ENCODE measurements around the gene MARCHF3.
"Not testable (repeated sequence)": the region's sequence is repeated elsewhere in the genome, so short reads cannot be mapped to it uniquely, and the experiment has no call there.

The MARCHF3 gene, protein sequence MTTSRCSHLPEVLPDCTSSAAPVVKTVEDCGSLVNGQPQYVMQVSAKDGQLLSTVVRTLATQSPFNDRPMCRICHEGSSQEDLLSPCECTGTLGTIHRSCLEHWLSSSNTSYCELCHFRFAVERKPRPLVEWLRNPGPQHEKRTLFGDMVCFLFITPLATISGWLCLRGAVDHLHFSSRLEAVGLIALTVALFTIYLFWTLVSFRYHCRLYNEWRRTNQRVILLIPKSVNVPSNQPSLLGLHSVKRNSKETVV

DNA sequence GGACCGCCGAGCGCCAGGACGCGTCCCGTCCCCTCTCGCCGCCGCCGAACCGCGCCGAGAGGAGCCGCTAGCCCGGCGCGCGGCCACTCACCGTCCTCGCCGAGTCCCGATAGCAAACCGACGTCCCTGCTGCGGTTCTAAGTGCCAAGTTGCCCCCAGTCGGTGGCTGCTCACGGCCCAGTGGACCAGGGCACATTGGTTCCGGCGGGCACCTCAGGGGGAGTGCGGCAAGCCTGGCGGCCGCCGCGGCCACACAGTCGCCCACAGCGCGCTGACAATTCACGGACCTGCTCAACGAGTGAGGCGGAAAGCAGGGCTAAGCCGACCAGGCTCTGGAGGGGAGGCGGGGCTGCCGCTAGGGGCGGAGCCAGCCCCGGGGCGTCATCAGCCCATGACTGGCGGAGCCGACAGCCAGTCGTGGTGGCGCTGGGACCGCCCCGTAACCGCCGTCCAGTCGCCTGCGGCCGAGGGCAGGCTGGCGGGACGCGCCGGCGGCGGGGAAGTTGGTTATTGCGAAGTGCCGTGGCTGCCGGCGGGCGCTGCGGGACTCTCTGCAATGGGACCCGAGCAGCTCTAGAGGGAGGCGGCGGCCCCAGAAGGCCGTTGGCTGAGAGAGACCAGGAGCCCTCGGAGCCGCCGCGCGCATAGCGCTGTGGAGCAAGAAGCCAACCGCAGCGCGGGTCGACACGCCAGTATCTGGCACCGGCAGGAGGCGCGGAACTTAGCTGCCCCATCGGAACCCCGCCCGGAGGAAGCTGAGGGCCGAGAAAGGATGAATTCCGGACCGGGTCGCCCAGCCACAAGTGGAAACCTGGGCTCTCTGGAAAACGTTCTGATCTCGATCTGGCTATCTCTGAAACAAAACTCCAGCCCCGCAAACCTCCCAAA, at the start of gene MARCHF3:
Gene MARCHF3, minus strand, starts transcription at position 300 of the 888 bp plus-strand sequence. CDS start 112,387 bp downstream, outside the sequence.
- DNase-seq (ENCODE audit: low spot score) = peak; percentile 98

DNA sequence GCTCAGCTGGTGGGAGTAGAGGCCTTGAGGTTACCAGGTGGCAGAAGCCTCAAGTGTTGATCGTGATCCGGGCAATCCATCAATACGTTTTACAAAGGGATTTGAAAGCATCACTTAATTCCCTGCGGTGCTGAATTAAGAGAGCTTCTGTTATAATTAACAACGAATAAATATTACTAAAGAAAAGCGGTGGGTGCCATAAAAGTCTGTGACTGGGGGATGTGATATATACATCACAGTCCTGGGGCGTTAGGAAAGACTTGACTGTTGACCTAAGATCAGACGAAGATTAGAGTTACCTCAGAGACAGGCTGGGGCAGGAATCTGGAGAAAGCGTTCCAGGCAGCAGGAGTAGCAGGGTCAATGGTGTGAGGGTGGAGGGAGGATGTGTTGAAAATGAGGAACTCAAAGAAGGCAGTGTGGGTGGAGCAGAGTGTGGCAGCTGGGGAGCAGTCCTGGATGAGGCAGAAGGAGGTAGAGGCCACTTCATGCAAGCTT, 49.7 kb upstream of the MARCHF3 start:
- no peak for DNase-seq (ENCODE audit: low spot score)

DNA sequence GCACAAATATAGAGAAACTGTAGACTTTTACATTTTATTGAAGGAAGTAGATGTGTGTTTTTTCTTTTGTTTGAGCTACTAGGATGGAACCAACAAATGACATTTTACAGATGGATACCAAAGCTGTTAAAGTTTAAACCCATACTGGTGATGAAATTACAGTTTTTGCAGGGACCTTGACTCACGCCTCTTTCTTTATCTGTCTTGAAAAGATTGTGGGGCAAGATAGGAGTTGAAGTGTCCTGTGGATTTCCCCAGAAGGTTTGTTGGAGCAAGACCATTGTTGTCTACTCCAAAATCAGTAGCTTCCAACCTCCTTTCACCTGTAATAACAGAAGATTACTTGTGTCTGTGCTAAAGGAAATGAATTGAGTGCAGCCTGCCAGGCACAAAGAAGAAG, 47.0 kb upstream of the MARCHF3 start:
- DNase-seq (ENCODE audit: low spot score) = no peak

DNA sequence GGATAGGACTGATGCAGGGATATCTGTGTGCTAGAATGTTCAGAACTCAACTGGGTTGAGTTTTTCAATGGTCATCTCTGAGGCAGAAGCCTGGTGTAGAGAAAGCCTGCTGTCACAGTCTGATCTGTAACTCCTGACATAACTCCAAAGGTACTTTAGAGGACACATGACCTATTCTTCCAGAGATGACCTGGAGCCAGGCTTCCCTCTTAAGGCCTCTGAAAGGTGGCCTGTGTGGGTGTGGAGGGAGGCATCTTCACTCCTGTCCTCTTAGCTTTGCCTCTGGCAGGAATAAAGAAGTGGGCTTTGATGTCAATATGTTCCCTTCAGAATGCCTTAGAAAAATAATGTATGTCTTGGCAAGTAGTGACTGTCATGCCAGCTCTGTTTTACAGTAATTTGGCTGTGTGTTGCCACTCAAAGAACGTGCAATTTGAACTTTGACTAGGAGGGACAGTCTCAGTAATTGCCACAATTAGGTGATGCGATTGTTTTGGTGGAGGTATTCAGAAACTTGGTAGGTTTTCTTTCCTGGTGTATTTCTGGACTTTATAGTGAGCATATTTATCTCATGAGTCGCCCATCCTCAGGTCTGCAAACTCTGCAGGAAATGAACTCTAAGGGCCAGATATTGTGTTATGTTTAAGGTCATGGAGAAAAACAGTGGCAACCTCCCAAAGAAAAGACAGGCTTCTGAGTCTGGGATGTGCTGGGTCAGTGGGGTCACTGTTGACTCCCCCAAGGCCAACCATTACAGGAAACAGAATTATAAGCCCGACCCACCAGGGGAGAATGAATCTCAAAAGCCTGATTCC, 46.2 kb upstream of the MARCHF3 start:
- no peak for DNase-seq (ENCODE audit: low spot score)

DNA sequence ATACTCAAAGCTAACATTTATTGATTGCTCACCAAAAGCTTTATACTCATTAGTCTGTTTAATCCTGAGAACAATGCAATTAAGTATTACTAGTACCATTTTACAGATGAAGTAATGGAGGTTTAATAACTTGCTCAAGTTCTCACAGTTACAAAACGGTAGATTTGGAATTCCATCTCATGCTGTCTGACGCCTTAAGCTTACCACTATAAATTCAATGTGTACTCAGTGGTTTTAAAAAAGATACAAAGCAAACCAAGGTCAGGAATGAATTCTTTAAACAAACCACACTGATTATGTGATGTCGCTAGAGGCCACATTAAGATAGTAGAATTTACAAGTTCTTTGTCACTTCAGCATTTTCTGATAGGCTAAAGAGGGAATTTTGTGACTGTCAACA, 44.1 kb upstream of the MARCHF3 start:
- DNase-seq (ENCODE audit: low spot score) = no peak

DNA sequence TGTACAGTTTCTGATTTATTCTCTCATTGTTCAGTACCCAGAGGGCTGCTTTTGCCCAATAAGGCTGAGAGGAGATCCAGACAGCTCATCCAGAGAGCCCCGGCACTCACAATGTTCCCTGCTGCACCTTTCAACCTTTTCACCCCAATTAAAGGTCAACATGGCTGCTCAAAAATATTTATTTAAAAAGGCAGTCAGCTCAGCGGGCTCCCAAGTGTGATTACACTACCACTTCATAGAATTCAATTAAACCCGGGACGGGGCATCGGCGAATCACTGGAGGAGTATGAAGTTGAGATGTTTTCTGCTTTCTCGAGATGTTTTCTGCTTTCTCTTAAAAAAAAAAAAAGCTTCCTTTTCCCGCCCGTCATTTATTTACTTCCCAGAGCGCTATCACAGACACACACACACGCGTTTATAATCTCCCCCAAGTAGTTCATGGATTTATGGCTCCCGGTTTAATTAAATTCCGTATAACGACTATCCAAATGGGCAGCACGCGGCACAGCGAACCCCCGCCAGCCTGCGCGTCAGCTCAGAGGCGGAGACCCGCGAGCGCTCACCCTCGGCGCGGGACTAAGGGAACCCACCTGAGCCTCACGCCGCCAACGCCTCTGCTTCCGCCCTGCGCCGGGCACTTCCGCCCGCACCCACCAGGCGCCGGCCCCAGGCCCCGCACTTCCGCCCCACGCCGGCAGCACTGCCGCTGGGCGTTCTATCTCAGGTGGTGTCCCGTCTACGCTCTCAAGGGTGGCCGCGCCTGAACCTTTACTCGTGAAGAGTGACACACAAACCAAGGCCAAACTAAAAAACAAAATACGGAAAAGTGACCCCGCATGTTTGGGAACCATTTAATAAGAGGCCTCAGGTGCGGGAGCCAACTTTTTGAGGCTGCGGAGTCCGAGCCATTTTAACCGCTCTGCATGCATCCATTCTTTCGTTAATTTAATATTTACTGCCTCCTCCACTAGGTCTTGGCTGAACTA, 42.8 kb upstream of the MARCHF3 start, which contains the start of gene C5orf63:
Gene C5orf63, minus strand, starts transcription at position 642 of the 986 bp plus-strand sequence. CDS start 14,507 bp downstream, outside the sequence.
- peak; percentile 43 for DNase-seq (ENCODE audit: low spot score)

DNA sequence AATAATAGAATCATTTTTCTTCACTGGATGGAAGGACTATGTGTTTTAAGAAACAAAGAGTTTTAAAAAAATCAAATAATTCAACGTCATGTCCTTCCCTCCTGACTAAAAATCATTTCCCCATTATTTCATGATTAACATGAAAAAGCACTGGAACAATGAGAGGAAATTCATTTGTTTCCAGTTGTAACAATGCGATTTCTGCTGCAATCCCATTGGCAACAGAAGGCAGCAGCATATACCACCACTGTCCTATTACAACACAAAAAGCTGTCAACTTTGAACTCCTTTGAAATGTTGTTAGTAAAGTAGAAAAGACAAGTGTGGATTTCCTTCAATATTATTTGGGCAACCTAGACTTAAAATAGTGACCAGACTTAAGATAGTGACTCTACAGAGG, 39.9 kb upstream of the MARCHF3 start:
- DNase-seq (ENCODE audit: low spot score) = no peak

DNA sequence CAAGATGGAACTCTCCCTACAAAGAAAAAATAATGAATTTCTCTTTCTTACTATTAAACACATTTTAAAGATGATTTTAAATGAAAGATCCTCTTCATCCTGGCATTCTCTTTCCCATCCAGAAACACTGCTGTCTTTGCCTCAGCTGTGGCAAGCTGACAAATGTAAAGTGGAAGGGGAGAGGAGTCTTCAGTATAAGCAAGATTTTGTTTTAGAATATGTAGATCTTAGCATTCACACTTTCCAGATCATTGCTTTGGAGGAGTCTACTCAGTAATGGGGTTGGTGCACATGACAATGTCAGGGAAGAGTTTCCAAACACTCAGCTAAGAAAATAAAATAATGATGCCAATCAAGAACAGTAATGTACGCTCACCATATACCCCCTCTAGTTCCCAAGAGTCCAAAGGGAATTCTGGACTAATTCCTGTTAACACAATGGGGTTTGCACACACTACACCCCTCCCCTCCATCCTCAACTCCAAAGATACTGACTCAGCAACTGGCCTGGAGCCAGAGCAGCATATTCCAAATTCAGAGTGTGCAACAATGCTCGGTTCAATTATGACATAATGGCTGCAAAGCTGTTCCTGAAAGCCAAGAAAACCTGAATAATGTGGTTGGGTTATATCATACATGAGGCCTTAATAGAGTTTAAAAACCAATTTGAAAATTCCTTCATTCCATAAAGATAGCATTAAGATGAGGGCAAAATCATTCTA, 38.3 kb upstream of the MARCHF3 start:
- no peak for DNase-seq (ENCODE audit: low spot score)

DNA sequence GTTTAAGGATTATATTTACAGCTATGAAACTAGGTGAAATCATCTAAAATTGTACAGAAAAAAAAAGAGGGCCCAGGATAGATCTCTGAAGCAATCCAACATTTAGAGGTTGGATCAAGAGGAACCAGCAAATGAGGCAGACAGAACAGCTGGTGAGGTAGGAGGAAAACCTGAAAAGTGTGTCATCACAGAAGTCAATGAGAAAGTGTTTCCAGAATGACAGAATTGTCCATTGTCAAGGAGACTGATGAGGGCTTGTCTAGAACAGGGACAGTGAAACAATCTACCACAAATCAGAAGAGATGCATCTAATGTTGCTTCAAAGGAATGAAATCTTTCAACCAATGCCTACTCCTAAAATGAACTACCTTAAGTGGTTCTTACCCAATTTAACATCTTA, 36.4 kb upstream of the MARCHF3 start:
- DNase-seq (ENCODE audit: low spot score) = no peak

DNA sequence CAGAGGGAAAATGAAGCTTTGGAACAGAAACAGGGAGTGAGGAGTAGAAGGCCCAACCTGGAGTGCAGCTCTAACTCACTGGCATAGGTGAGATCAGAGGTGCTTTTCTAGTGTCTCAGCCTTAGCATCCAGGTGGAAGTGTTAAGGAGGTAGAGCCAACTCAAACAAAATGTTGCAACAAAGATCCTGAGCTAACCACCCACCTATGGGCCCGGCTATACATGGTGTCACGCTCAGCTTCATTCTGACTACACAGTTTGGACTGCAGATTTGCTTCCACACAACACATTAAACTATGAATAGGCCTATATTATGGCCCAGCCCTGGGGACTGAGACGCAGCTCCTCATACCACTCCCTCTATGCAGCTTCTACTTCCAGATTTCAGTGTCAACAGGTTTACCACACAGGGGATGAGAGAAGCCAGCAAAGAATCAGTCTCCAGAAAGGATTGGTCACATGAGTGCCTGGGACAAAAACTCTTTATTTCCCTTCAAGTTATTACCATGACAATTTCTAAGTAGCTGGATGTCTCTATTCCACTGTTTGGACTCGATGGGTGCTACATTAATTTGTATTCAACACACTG, 34.0 kb upstream of the MARCHF3 start:
- DNase-seq (ENCODE audit: low spot score) = no peak

DNA sequence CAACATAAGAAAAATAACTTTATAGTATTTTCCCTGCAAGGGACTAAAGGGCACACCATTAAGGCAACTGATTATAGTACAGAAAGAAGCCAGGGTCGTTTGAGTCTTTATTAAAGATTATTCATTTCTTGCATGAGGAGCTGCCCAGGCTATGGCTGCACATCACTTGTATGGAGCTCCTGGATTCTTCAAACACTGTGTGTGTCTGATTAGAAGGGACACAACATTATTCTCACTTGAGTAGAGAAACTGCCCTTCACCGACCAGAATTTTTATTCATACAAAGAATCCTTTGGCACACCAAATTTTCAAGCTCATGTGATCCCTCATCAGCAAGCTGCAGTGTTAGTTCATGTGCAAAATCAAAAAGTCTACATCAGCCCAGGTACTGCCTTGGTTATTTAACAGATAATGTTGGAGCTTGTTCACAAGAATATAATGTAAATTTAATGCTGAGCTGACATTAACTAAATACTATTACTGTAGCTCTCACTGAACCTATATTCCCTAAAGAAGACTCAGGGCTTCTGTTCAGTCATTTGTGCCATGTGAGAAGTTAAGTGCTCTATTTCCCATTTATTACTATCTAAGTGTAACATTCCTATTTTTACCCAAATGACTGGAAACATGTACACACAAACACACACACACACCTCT, 33.0 kb upstream of the MARCHF3 start:
- no peak for DNase-seq (ENCODE audit: low spot score)

DNA sequence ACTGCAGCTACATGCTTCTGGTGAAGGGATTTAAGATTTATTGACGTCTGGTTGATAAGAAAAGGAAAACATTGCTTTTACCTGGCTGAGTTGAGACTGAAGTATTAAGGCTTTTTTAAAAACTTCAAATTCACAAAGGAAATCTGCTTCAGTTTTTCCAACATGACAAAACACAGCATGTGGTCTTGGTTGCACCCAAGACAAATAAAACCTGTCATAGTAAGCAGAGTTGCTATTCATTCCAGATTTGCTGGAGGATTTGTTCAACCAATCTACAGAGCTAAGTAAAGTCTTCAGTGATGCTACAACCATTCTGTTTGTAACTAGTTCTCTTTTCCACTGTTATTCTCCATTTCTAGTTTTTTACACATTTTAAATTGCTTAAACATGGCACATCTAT, 31.6 kb upstream of the MARCHF3 start:
- no peak for DNase-seq (ENCODE audit: low spot score)

DNA sequence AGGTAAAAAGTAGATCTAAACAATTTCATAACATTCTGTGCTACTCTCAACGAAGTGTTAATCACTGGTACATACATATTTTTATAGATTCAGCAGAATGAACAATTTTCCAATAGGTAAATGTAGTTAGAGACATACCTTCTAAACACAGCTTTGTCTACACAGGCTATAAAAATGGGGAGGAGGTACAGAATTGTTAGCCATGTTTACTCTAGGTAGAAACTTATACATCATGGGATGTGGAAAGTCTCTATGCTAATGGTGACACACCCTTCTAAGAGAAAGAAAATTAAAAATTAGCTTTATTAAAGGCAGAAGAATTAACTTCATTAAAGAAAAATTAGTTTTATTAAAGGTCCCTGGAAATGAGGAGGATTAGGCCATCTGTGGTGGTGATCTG, 31.2 kb upstream of the MARCHF3 start:
- DNase-seq (ENCODE audit: low spot score) = no peak

DNA sequence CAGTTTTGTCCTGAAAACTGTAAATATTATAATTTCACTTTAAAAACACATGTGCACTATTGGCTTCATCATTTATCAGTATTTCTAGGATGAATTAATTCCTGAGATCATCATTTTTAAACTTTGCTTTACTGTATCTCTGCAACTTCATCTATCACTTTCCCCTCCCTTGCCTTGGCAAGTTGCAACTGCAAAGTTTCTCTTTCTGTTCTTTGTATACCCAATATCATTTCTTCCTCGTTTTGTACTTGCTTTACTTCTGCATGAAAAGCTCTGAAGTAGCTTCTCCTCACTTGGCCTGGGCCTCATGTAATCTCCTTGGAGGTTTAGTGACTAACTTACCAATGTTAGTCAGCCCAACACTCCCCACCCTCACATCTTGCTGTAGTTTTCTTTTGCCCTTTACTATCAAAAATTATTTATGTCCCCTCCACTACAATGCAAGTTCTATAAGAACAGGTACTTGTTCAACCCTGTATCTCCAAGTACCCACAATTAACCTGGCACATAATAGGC, 30.2 kb upstream of the MARCHF3 start:
- DNase-seq (ENCODE audit: low spot score) = no peak

DNA sequence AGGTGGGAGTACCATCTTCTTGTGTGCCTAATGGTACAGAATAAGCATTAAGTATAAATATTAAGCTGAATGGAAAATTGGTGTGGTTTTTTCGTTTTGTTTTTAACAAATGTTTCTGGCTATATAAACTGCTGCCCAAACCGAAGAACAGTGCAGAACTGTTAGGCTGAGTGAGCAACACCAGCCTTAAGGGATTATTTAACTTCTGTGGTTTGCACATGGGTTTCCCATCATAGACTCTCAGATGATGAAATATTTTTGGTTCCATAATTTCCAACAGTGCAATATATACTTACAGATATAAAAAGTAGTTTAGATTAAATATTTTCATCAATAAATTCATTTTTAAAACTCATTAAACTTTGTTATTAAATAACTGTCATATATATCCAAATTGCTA, 26.5 kb upstream of the MARCHF3 start:
- DNase-seq (ENCODE audit: low spot score) = no peak

DNA sequence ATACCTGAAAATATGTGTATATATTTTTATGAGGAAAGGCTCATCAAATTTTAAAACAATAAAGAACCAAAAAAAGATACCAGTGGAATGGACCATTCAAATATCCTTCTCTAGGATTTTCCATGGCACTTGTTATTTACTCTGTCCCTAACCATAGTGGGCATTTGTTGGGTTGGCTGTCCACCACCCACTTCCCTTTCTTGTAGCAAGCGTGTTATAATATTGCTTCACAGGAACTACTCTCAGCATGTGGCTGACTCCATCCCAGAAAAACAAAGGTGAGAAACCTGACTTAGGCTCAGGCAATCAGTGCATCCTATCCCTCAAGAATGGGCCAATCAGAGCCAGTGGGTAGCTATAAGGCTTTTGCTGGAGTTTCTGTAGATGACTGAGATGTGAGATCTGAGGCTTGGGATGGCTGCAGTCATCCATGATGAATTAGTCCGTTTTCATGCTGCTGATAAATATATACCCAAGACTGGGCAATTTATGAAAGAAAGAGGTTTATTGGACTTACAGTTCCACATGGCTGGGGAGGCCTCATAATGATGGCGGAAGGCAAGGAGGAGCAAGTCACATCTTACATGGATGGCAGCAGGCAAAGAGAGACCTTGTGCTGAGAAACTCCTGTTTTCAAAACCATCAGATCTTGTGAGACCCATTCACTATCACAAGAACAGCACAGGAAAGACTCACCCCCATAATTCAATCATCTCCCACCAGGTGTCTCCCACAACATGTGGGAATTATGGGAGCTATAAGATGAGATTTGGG, 25.7 kb upstream of the MARCHF3 start:
- DNase-seq (ENCODE audit: low spot score) = no peak

DNA sequence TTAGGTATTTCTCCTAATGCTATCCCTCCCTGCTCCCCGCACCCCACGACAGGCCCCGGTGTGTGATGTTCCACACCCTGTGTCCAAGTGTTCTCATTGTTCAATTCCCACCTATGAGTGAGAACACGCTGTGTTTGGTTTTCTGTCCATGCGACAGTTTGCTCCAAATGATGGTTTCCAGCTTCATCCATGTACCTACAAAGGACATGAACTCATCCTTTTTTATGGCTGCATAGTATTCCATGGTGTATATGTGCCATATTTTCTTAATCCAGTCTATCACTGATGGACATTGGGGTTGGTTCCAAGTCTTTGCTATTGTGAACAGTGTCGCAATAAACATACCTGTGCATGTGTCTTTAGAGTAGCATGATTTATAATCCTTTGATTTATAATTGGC, 23.2 kb upstream of the MARCHF3 start:
- not testable (repeated sequence) for DNase-seq (ENCODE audit: low spot score)

DNA sequence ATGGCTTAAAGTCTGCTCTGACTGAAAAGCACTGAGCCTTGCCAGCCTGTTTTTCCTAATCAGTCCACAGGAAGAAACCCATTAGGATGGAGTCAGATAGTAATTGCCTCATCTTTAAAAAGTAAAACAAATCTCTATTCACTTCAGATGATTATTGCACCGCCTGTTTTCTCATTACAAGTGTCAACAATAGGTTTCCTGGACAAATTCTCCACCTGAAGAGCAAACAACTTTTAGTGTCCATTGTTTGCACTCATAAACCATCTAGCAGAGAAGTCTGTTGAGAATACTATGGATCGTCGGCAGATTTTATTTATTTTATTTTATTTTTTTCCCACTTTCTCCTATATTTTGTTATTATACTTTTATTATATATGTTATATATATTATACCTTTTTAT, 22.7 kb upstream of the MARCHF3 start:
- no peak for DNase-seq (ENCODE audit: low spot score)

Measured in AG08396 (cell line).